Esophagus squamous epithelium (tissue), 5 donors: ENCODE data around the gene MS4A6A. TPM values are rescaled to one million over a fixed set of nuclear protein-coding genes. Genes with fewer than 3 reads are reported as not detected.
"Not testable (repeated sequence)": the region's sequence is repeated elsewhere in the genome, so short reads cannot be mapped to it uniquely, and the experiment has no call there.

Experiments
- DNase-seq: peaks from one replicate; lab custom pipeline; 2025; lab: John Stamatoyannopoulos, UW
- H3K27ac ChIP-seq, 4 donors: fragments of 200-600 bp; sonication (generic); one replicate each; pipeline ENCODE4 v1.5.1; 2016 to 2019; ENCODE audit warnings: mild to moderate bottlenecking in 1 of 4
- H3K27me3 ChIP-seq, 4 donors: fragments of 200-600 bp; sonication (generic); 1 replicate in 3 of 4; 2 replicates in 1 of 4; pipeline versions ENCODE4 v1.5.1 to v1.6.0; 2017 to 2021; ENCODE audit warnings: antibody characterized with exemption in 1 of 4
- H3K36me3 ChIP-seq, 3 donors: fragments of 200-600 bp; sonication (generic); one replicate each; pipeline ENCODE4 v1.5.1; 2016 to 2019
- H3K4me1 ChIP-seq, 3 donors: fragments of 200-600 bp; sonication (generic); one replicate each; pipeline ENCODE4 v1.5.1; 2017 to 2019
- H3K4me3 ChIP-seq, 4 donors: fragments of 200-600 bp; sonication (generic); 1 replicate in 3 of 4; 2 replicates in 1 of 4; pipeline ENCODE4 v1.5.1; 2016 to 2019; ENCODE audit warnings: mild to moderate bottlenecking in 2 of 4, moderate library complexity in 1 of 4
- H3K9me3 ChIP-seq, 3 donors: fragments of 200-600 bp; sonication (generic); one replicate each; pipeline ENCODE4 v1.5.1; 2016 to 2019
- CTCF ChIP-seq, 6 experiments: fragments of 450-650 bp in 4 of 6; fragments of 200-600 bp in 2 of 6; sonication (generic) in 2 of 6; IDR thresholded peaks; one replicate each; pipeline ENCODE4 v1.5.1; 2016 to 2019; ENCODE audit warnings: antibody characterized with exemption in 6 of 6, mild to moderate bottlenecking in 4 of 6, moderate library complexity in 4 of 6
- POLR2A ChIP-seq, 4 donors: fragments of 450-650 bp; IDR thresholded peaks; one replicate each; pipeline ENCODE4 v1.6.1; 2017; ENCODE audit warnings: antibody characterized with exemption in 4 of 4, mild to moderate bottlenecking in 4 of 4, moderate library complexity in 3 of 4
- WGBS, 2 donors: methylation state at CpG; one replicate each; pipeline ENCODE4 v1.1.5; 2018; 5-methylcytosine and 5-hydroxymethylcytosine counted together
- intact Hi-C: fragments of 100-400 bp; cut with DNase I; formaldehyde crosslinking; loops from one replicate; pipeline ENCODE4 v1.15.0; 2022
- total RNA-seq, 4 donors: library from RNA; depleted of rRNA; stranded (reverse); fragments of >200 nt; gene quantifications; one replicate each; pipeline ENCODE4 v1.1.0, GENCODE V29; 2016
- donor health status: DM: yes; HTN: yes; CAD: no.

The MS4A6A gene
- total RNA-seq, 4 donors from 2014 or later, result 2.7 to 87.7 (median 23.7) TPM

GRCh38 chr11:60131912-60132311 is 51.0 kb downstream of the MS4A6A start:
- Histone ChIP-seq H3K4me1 (no peaks in the 10 kb centered on the region), H3K9me3 (peaks cover 0 to 6% (median 0%) of the 10 kb centered on the region in 3 donors), H3K36me3 (no peaks in the 10 kb centered on the region), H3K4me3 (no peak overlapping the region), H3K27ac (no peak overlapping the region), H3K27me3 (no peaks in the 10 kb centered on the region)
- intact Hi-C loops, result no loop called here
- 67 to 73% methylated on average over 3 of the region's 3 CpGs for WGBS, 2 donors
- TF ChIP-seq POLR2A (IDR thresholded peaks at IDR 0.05) (no peak), CTCF (IDR thresholded peaks at IDR 0.05) (no peak)
- no peak for DNase-seq

DNA sequence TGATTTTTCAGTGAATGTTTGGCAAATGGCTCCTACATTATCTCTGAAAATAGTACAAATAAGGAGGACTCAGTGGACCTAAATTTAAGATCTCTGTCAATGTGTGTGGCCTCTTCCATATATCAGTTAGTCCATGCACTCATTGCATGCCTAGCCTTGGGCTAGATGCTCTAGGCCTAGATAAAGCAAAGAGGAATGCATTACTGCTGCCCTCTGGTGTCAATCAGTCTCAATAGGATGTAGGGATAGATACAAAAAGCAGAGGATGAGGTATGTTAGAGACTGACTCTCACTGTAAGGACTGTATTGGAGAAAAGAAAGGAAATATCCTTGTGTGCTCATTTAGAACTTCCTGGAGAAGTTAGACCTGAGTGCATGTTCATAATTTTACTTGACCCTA is 52.4 kb downstream of the MS4A6A start:
- no peak overlapping the region for H3K4me3 ChIP-seq
- no peak overlapping the region for H3K27ac ChIP-seq
- intact Hi-C loops, result no loop called here
- H3K4me1 ChIP-seq, result no peaks in the 10 kb centered on the region
- no peaks in the 10 kb centered on the region for H3K27me3 ChIP-seq
- H3K36me3 ChIP-seq, result no peaks in the 10 kb centered on the region
- DNase-seq, result no peak
- peaks cover 0 to 6% (median 0%) of the 10 kb centered on the region in 3 donors for H3K9me3 ChIP-seq
- no peak for TF ChIP-seq POLR2A (IDR thresholded peaks at IDR 0.05)
- TF ChIP-seq CTCF (IDR thresholded peaks at IDR 0.05), result peak in 1 of 6 experiments; percentile 31

DNA sequence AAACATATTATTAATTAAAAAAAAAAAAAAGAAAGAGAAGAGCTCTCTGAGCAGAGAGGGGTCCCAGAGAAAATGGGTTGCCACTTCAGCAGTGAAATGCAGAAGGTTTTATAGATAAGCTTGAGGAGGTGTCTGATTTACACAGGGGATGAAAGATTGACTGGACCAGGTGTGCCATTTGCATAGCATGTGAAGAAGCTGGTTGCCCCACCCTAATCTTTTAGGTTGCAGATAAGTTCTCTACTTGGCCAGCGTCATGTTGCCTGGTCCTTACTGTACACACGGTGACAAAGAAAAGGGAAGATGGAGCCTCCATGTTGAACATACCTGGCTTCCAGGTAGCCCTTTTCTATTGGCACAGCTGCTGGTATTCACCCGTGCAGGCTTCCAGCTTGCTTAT is 53.0 kb downstream of the MS4A6A start:
- Histone ChIP-seq H3K4me1 (no peaks in the 10 kb centered on the region), H3K27ac (no peak overlapping the region), H3K27me3 (no peaks in the 10 kb centered on the region), H3K36me3 (no peaks in the 10 kb centered on the region), H3K4me3 (no peak overlapping the region), H3K9me3 (peaks cover 0 to 6% (median 0%) of the 10 kb centered on the region in 3 donors)
- intact Hi-C loops, result no loop called here
- DNase-seq, result no peak
- TF ChIP-seq POLR2A (IDR thresholded peaks at IDR 0.05) (no peak), CTCF (IDR thresholded peaks at IDR 0.05) (no peak)
- WGBS, 2 donors, result 54 to 74% methylated on average over 3 of the region's 3 CpGs

- DNase-seq, H3K36me3 ChIP-seq, H3K27me3 ChIP-seq, H3K4me3 ChIP-seq, H3K9me3 ChIP-seq, H3K4me1 ChIP-seq, intact Hi-C loops, H3K27ac ChIP-seq: not testable (repeated sequence)
- WGBS, 2 donors, result 89 to 92% methylated on average over 2 of the region's 4 CpGs
These were observed 54.0 kb downstream of the MS4A6A start for GRCh38 chr11:60128866-60129265.

DNA sequence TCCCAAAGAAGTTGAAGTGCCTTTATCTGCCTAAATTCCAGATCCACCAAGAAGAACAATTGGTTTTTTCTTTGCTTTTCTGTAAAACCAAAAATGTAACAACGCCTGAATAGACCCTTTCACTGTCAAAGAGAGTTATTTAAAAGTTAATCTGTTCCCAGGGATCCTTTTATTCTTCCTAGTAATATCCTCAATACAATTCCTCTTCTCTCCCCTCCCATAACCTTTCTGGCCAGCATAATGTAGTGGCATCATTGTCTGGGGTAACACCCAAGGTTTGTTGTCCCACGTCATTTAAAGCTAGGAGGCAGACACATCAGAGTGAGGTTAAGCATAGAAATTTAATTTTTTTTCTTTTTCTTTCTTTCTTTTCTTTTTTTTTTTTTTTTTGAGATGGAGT is 54.5 kb downstream of the MS4A6A start:
- H3K4me3 ChIP-seq, result no peak overlapping the region
- intact Hi-C loops, result no loop called here
- no peak for DNase-seq
- no peaks in the 10 kb centered on the region for H3K4me1 ChIP-seq
- H3K9me3 ChIP-seq, result no peaks in the 10 kb centered on the region
- no peaks in the 10 kb centered on the region for H3K27me3 ChIP-seq
- 52 to 81% methylated on average over 2 of the region's 2 CpGs for WGBS, 2 donors
- no peak overlapping the region for H3K27ac ChIP-seq
- H3K36me3 ChIP-seq, result no peaks in the 10 kb centered on the region
- TF ChIP-seq CTCF (IDR thresholded peaks at IDR 0.05) (no peak), POLR2A (IDR thresholded peaks at IDR 0.05) (no peak)

- Histone ChIP-seq H3K27me3 (no peaks in the 10 kb centered on the region), H3K4me3 (no peak overlapping the region), H3K9me3 (no peaks in the 10 kb centered on the region), H3K4me1 (no peaks in the 10 kb centered on the region), H3K27ac (no peak overlapping the region), H3K36me3 (no peaks in the 10 kb centered on the region)
- intact Hi-C loops, result no loop called here
- DNase-seq, result no peak
- TF ChIP-seq CTCF (IDR thresholded peaks at IDR 0.05) (no peak), POLR2A (IDR thresholded peaks at IDR 0.05) (no peak)
- WGBS, 2 donors, result 64 to 75% methylated on average over 3 of the region's 3 CpGs
These were observed 55.5 kb downstream of the MS4A6A start for GRCh38 chr11:60127311-60127811.
